Measurements from ENCODE around the gene DNTTIP2.
A peak's percentile ranks its signal among the peaks of the same experiment; 100 is the strongest.

DNTTIP2 gene

GRCh38 chr1:93829061-93829460, 49.9 kb downstream of the DNTTIP2 start:
- no peak for DNase-seq (ENCODE audit: low read depth)
- no peak for TF ChIP-seq CTCF (IDR thresholded peaks at IDR 0.05; ENCODE audit: insufficient read depth, low read depth, low read length, missing control alignments)
- no peak overlapping the region for H3K4me3 ChIP-seq (ENCODE audit: low read length)

- no peak overlapping the region for H3K4me3 ChIP-seq (ENCODE audit: low read length)
- no peak for TF ChIP-seq CTCF (IDR thresholded peaks at IDR 0.05; ENCODE audit: insufficient read depth, low read depth, low read length, missing control alignments)
- DNase-seq (ENCODE audit: low read depth) = peak; percentile 92
These were observed 50.6 kb downstream of the DNTTIP2 start for GRCh38 chr1:93828367-93828755.

GRCh38 chr1:93827633-93828366, 51.2 kb downstream of the DNTTIP2 start:
- TF ChIP-seq CTCF (IDR thresholded peaks at IDR 0.05; ENCODE audit: insufficient read depth, low read depth, low read length, missing control alignments) = no peak
- peak; percentile 65 for DNase-seq (ENCODE audit: low read depth)
- H3K4me3 ChIP-seq (ENCODE audit: low read length) = no peak overlapping the region

- no peak for DNase-seq (ENCODE audit: low read depth)
- TF ChIP-seq CTCF (IDR thresholded peaks at IDR 0.05; ENCODE audit: insufficient read depth, low read depth, low read length, missing control alignments) = no peak
- H3K4me3 ChIP-seq (ENCODE audit: low read length) = no peak overlapping the region
These were observed 51.9 kb downstream of the DNTTIP2 start for GRCh38 chr1:93827128-93827527.

- no peak overlapping the region for H3K4me3 ChIP-seq (ENCODE audit: low read length)
- no peak for DNase-seq (ENCODE audit: low read depth)
- no peak for TF ChIP-seq CTCF (IDR thresholded peaks at IDR 0.05; ENCODE audit: insufficient read depth, low read depth, low read length, missing control alignments)
These were observed 54.2 kb downstream of the DNTTIP2 start for GRCh38 chr1:93824834-93825233.

GRCh38 chr1:93822730-93823425, 56.1 kb downstream of the DNTTIP2 start:
- DNase-seq (ENCODE audit: low read depth) = peak; percentile 86
- no peak overlapping the region for H3K4me3 ChIP-seq (ENCODE audit: low read length)
- TF ChIP-seq CTCF (IDR thresholded peaks at IDR 0.05; ENCODE audit: insufficient read depth, low read depth, low read length, missing control alignments) = no peak
